IMR-90 (cell line): ENCODE data around the gene CAMKMT. TPM values are rescaled to one million over a fixed set of nuclear protein-coding genes. Genes with fewer than 3 reads are reported as not detected.

Source experiments
- ATAC-seq: fragments of 200-7000 bp; cut with Tn5 transposase; 2 replicates; pipeline ENCODE4 v1.9.1; 2020; ENCODE audit warnings: low read depth, mild to moderate bottlenecking, moderate library complexity
- BruUV-seq: library from RNA; stranded (reverse); fragments of 400-500 nt; replicated peaks from 2 replicates; lab custom pipeline; 2021; lab: Mats Ljungman, UMichigan
- CTCF ChIA-PET: fragments of 300-600 bp; formaldehyde crosslinking; extraction: SDS; loops from one replicate; lab custom pipeline; 2021; ENCODE audit warnings: antibody characterized with exemption; lab: Yijun Ruan, JAX
- POLR2A ChIA-PET: fragments of 300-600 bp; sonication (Branson Sonifier 250); formaldehyde crosslinking; loops from one replicate; lab custom pipeline; 2022; ENCODE audit warnings: antibody characterized with exemption; ENCODE audit not compliant: unreplicated experiment; lab: Charles Lee
- DNase-seq: peaks from one replicate; pipeline ENCODE4 v3.0.0; 2013
- H2AFZ ChIP-seq: replicated peaks from 2 replicates; pipeline ENCODE3; 2013; ENCODE audit warnings: low read length, mild to moderate bottlenecking; ENCODE audit not compliant: poor library complexity
- H2AK5ac ChIP-seq: 2 replicates; pipeline ENCODE4 v1.6.1; 2013; ENCODE audit warnings: low read depth, low read length, inconsistent platforms
- H2AK9ac ChIP-seq: replicated peaks from 2 replicates; pipeline ENCODE3; 2013; ENCODE audit warnings: mild to moderate bottlenecking, low read depth, low read length, moderate library complexity; ENCODE audit not compliant: poor library complexity
- H2BK120ac ChIP-seq: 2 replicates; pipeline ENCODE4 v1.6.1; 2013; ENCODE audit warnings: low read depth, low read length, inconsistent platforms
- H2BK15ac ChIP-seq: 3 replicates; pipeline ENCODE4 v1.6.1; 2013; ENCODE audit warnings: low read depth, low read length, inconsistent platforms
- H2BK20ac ChIP-seq: 2 replicates; pipeline ENCODE4 v1.6.1; 2013; ENCODE audit warnings: low read depth, mild to moderate bottlenecking, inconsistent platforms, low read length, moderate library complexity
- H2BK5ac ChIP-seq: 2 replicates; pipeline ENCODE4 v1.6.1; 2013; ENCODE audit warnings: mild to moderate bottlenecking, low read depth, low read length, inconsistent platforms; ENCODE audit not compliant: poor library complexity, severe bottlenecking
- H3K14ac ChIP-seq: replicated peaks from 2 replicates; pipeline ENCODE4 v1.6.1; 2013; ENCODE audit warnings: low read depth, low read length, inconsistent platforms
- H3K18ac ChIP-seq: 2 replicates; pipeline ENCODE4 v1.6.1; 2013; ENCODE audit warnings: low read depth, low read length, control low read depth
- H3K23ac ChIP-seq: 2 replicates; pipeline ENCODE4 v1.6.1; 2013; ENCODE audit warnings: low read depth, low read length, inconsistent platforms
- H3K27ac ChIP-seq: 2 replicates; pipeline ENCODE4 v1.5.1; 2013; ENCODE audit warnings: mild to moderate bottlenecking, control low read depth, low read length; ENCODE audit not compliant: insufficient read depth
- H3K27me3 ChIP-seq: 2 replicates; pipeline ENCODE4 v1.6.1; 2013; ENCODE audit warnings: low read length; ENCODE audit not compliant: control insufficient read depth, insufficient read depth
- H3K36me3 ChIP-seq: 2 replicates; pipeline ENCODE4 v1.6.1; 2013; ENCODE audit warnings: low read length, mixed read lengths; ENCODE audit not compliant: control insufficient read depth, insufficient read depth
- H3K4ac ChIP-seq: 2 replicates; pipeline ENCODE4 v1.6.1; 2013; ENCODE audit warnings: low read depth, low read length, inconsistent platforms
- H3K4me1 ChIP-seq: 2 replicates; pipeline ENCODE4 v1.6.1; 2013; ENCODE audit warnings: low read length, mixed read lengths; ENCODE audit not compliant: control insufficient read depth, insufficient read depth
- H3K4me2 ChIP-seq: 2 replicates; pipeline ENCODE4 v1.6.1; 2013; ENCODE audit warnings: low read depth, mild to moderate bottlenecking, control low read depth, low read length, moderate library complexity
- H3K4me3 ChIP-seq: 2 replicates; pipeline ENCODE4 v1.5.1; 2013; ENCODE audit warnings: low read depth, mild to moderate bottlenecking, control low read depth, low read length, moderate library complexity; ENCODE audit not compliant: insufficient read depth
- H3K56ac ChIP-seq: 2 replicates; pipeline ENCODE4 v1.6.1; 2013; ENCODE audit warnings: low read length, inconsistent platforms; ENCODE audit not compliant: insufficient read depth; ENCODE audit errors: extremely low read depth
- H3K79me1 ChIP-seq, 2 experiments: 2 replicates each; pipeline ENCODE4 v1.6.1; 2013; ENCODE audit warnings: low read length in 2 of 2, inconsistent platforms in 1 of 2, low read depth in 1 of 2
- H3K9ac ChIP-seq: 2 replicates; pipeline ENCODE4 v1.6.1; 2013; ENCODE audit warnings: low read depth, low read length, control low read depth
- H3K9me1 ChIP-seq: 2 replicates; pipeline ENCODE4 v1.6.1; 2013; ENCODE audit warnings: low read length, inconsistent platforms; ENCODE audit not compliant: insufficient read depth
- H3K9me3 ChIP-seq: 2 replicates; pipeline ENCODE4 v1.6.1; 2013; ENCODE audit warnings: low read length; ENCODE audit not compliant: control insufficient read depth, insufficient read depth
- H4K20me1 ChIP-seq: 2 replicates; pipeline ENCODE4 v1.6.1; 2013; ENCODE audit warnings: low read length, inconsistent platforms; ENCODE audit not compliant: insufficient read depth
- H4K5ac ChIP-seq: 2 replicates; pipeline ENCODE4 v1.6.1; 2013; ENCODE audit warnings: mild to moderate bottlenecking, low read depth, low read length, control low read depth
- H4K8ac ChIP-seq, 2 experiments: 2 replicates each; pipeline ENCODE4 v1.6.1; 2013; ENCODE audit warnings: low read depth in 2 of 2, low read length in 2 of 2, control low read depth in 1 of 2, inconsistent platforms in 1 of 2
- H4K91ac ChIP-seq: 2 replicates; pipeline ENCODE4 v1.6.1; 2013; ENCODE audit warnings: low read depth, low read length, inconsistent platforms; ENCODE audit not compliant: insufficient read depth
- BHLHE40 ChIP-seq: fragments of 150-350 bp; IDR thresholded peaks from 2 replicates; pipeline ENCODE4 v1.6.1; 2016; ENCODE audit warnings: mild to moderate bottlenecking, low read depth, low read length
- CEBPB ChIP-seq: IDR thresholded peaks from 2 replicates; pipeline ENCODE4 v1.6.1; 2012; ENCODE audit warnings: low read depth, low read length, improper control_type of control experiment
- CHD1 ChIP-seq: IDR thresholded peaks from 2 replicates; pipeline ENCODE4 v1.6.1; 2012; ENCODE audit warnings: low read depth, low read length, improper control_type of control experiment
- ELK1 ChIP-seq: fragments of 150-350 bp; IDR thresholded peaks from 2 replicates; pipeline ENCODE4 v1.6.1; 2016; ENCODE audit warnings: low read depth, mild to moderate bottlenecking, low read length, moderate library complexity, borderline replicate concordance
- FOS ChIP-seq: fragments of 150-350 bp; IDR thresholded peaks from 2 replicates; pipeline ENCODE4 v1.6.1; 2016; ENCODE audit warnings: low read depth, low read length
- MAZ ChIP-seq: IDR thresholded peaks from 2 replicates; pipeline ENCODE4 v1.6.1; 2012; ENCODE audit warnings: low read depth, mild to moderate bottlenecking, low read length, improper control_type of control experiment, moderate library complexity, borderline replicate concordance
- NFE2L2 ChIP-seq: fragments of 150-350 bp; IDR thresholded peaks from 2 replicates; pipeline ENCODE4 v1.6.1; 2016; ENCODE audit warnings: low read depth, mild to moderate bottlenecking, low read length
- POLR2A ChIP-seq: IDR thresholded peaks from 2 replicates; pipeline ENCODE4 v1.6.1; 2012; ENCODE audit warnings: mild to moderate bottlenecking, low read depth, low read length
- RAD21 ChIP-seq: IDR thresholded peaks from 2 replicates; pipeline ENCODE4 v1.6.1; 2012; ENCODE audit warnings: low read length, improper control_type of control experiment
- RFX5 ChIP-seq: IDR thresholded peaks from 2 replicates; pipeline ENCODE4 v1.8.0; 2012; ENCODE audit warnings: low read depth, mild to moderate bottlenecking, low read length, moderate library complexity
- WGBS, 2 experiments: methylation state at CpG; one replicate each; pipeline versions ENCODE4 v1.1.5 to v1.1.7; 2013; ENCODE audit warnings: missing lambda C conversion rate in 2 of 2; ENCODE audit not compliant: insufficient read length in 1 of 2; ENCODE audit errors: extremely low coverage in 2 of 2; 5-methylcytosine and 5-hydroxymethylcytosine counted together
- dilution Hi-C: fragments of 300-500 bp; cut with HindIII; formaldehyde crosslinking; loops from one replicate; pipeline ENCODE4 v1.14.3; 2018; ENCODE audit warnings: low sequenced_read_pairs; ENCODE audit not compliant: unreplicated experiment
- in situ Hi-C: fragments of 300-500 bp; cut with MboI; formaldehyde crosslinking; loops from 3 replicates; pipeline ENCODE4 v1.14.3; 2019; ENCODE audit warnings: low sequenced_read_pairs, inconsistent platforms, mixed read lengths
- intact Hi-C: fragments of 100-400 bp; cut with micrococcal nuclease; formaldehyde crosslinking; loops from 2 replicates; pipeline ENCODE4 v1.10.0; 2022
- polyA plus RNA-seq, 3 experiments: library from polyadenylated mRNA; depleted of rRNA; stranded (reverse); fragments of >200 nt; gene quantifications; 2 replicates each; pipeline ENCODE4 v1.2.3, GENCODE V29; 2012; ENCODE audit warnings: low replicate concordance in 1 of 3
- total RNA-seq: library from RNA; depleted of rRNA; stranded (reverse); fragments of >200 nt; gene quantifications from 2 replicates; pipeline ENCODE4 v1.2.3, GENCODE V29; 2012

The CAMKMT gene
- total and polyA plus RNA-seq, 2 of the 4 experiments (the other 2 are of a cell fraction): 4.4 to 6.8 TPM

- TF ChIP-seq CHD1: no peak
- TF ChIP-seq NFE2L2: no peak
- no peak for TF ChIP-seq RAD21
- no peak for TF ChIP-seq ELK1
- TF ChIP-seq FOS: no peak
- no peak for TF ChIP-seq CEBPB
- TF ChIP-seq MAZ: no peak
- no peak for TF ChIP-seq BHLHE40
- no peak for TF ChIP-seq RFX5
- TF ChIP-seq POLR2A: no peak
- H2BK20ac ChIP-seq: no peak overlapping the region
- no peak overlapping the region for H3K4me2 ChIP-seq
- no peak overlapping the region for H2BK120ac ChIP-seq
- intact Hi-C loops (no loop called here), dilution Hi-C loops (no loop called here), in situ Hi-C loops (no loop called here)
- CTCF ChIA-PET: no interaction called here
- no peaks in the 10 kb centered on the region for H4K20me1 ChIP-seq
- H3K56ac ChIP-seq: no peak overlapping the region
- H3K4ac ChIP-seq: no peak overlapping the region
- no peak overlapping the region for H2AK5ac ChIP-seq
- H4K8ac ChIP-seq: no peak overlapping the region
- H3K79me1 ChIP-seq: no peaks in the 10 kb centered on the region
- no peaks in the 10 kb centered on the region for H3K9me3 ChIP-seq
- ATAC-seq (no peak), DNase-seq (no peak)
- H3K23ac ChIP-seq: no peak overlapping the region
- POLR2A ChIA-PET: no interaction called here
- no peak overlapping the region for H2AFZ ChIP-seq
- no peaks in the 10 kb centered on the region for H3K36me3 ChIP-seq
- no peak overlapping the region for H4K5ac ChIP-seq
- no peak overlapping the region for H3K4me3 ChIP-seq
- H2BK5ac ChIP-seq: no peak overlapping the region
- no peak overlapping the region for H2AK9ac ChIP-seq
- no peak overlapping the region for H3K9ac ChIP-seq
- no peak overlapping the region for H3K18ac ChIP-seq
- H2BK15ac ChIP-seq: no peak overlapping the region
- H3K27me3 ChIP-seq: no peaks in the 10 kb centered on the region
- no peak overlapping the region for H4K91ac ChIP-seq
- no CpG with 5 or more reads among the region's 2 CpGs for WGBS, 2 experiments
- H3K14ac ChIP-seq: no peak overlapping the region
- no peak overlapping the region for H3K27ac ChIP-seq
- no peaks in the 10 kb centered on the region for H3K4me1 ChIP-seq
- no peaks in the 10 kb centered on the region for H3K9me1 ChIP-seq
- BruUV-seq: no TSS peak
These were observed 208.5 kb downstream of the CAMKMT start for GRCh38 chr2:44570271-44570670.
